Measurements from ENCODE around the gene IRX3. TPM values are rescaled to one million over a fixed set of nuclear protein-coding genes. Genes with fewer than 3 reads are reported as not detected.

IRX3 gene
- total RNA-seq (2022; extraction: Qiagen RNA extraction), result 4.2 to 6.5 TPM (median 5.4 TPM) in 5 replicates

GRCh38 chr16:54286366-54287130 lies at the start of gene IRX3:
Gene IRX3 (minus strand): TSS chr16:54286787. CDS start chr16:54286050, 737 bp downstream.

